Thyroid gland (tissue), 4 donors: ENCODE data around the gene CA10.

Experiments used
- POLR2A ChIP-seq, 2 donors: fragments of 450-650 bp; IDR thresholded peaks; one replicate each; pipeline ENCODE4 v1.6.1; 2017; ENCODE audit warnings: antibody characterized with exemption in 2 of 2, mild to moderate bottlenecking in 2 of 2, moderate library complexity in 1 of 2
- TF ChIP-seq, protein P1 (sequence below), 6 experiments: fragments of 200-600 bp in 3 of 6; fragments of 450-650 bp in 3 of 6; sonication (generic) in 3 of 6; IDR thresholded peaks; one replicate each; pipeline ENCODE4 v1.5.1; 2016 to 2019; ENCODE audit warnings: antibody characterized with exemption in 6 of 6, mild to moderate bottlenecking in 2 of 6, inconsistent platforms in 1 of 6, moderate library complexity in 1 of 6

DNA sequence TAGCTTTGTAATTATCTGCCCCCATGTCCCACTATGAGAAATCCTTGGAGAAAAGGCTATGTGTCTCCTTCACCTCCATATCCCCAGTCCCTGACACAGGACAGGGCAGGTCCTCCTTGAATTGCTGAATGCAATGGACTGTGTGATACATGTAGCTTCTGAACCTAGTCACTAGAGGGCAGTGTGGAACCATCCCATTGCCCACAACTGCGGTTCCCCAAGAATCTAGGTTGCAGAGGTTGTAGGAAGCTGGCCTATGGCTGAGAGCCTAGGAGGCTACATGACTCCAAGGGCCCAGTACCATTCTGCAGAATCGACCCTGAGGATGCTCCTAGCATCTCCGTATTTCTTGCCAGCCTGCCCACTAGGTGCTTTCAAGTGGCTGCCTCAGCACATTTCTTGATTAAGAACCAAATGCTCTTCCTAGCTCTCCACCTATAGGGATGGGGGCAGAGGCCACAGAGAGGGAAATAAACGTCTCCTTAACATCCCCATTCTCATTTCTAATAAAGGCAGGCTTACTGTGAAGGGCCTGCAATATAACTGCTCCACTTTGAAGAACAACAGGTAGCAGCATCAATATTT, 394.0 kb downstream of the CA10 start:
- TF ChIP-seq, protein P1, sequence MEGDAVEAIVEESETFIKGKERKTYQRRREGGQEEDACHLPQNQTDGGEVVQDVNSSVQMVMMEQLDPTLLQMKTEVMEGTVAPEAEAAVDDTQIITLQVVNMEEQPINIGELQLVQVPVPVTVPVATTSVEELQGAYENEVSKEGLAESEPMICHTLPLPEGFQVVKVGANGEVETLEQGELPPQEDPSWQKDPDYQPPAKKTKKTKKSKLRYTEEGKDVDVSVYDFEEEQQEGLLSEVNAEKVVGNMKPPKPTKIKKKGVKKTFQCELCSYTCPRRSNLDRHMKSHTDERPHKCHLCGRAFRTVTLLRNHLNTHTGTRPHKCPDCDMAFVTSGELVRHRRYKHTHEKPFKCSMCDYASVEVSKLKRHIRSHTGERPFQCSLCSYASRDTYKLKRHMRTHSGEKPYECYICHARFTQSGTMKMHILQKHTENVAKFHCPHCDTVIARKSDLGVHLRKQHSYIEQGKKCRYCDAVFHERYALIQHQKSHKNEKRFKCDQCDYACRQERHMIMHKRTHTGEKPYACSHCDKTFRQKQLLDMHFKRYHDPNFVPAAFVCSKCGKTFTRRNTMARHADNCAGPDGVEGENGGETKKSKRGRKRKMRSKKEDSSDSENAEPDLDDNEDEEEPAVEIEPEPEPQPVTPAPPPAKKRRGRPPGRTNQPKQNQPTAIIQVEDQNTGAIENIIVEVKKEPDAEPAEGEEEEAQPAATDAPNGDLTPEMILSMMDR (IDR thresholded peaks at IDR 0.05) = peak; percentile 55 to 93 (median 79)
- no peak for TF ChIP-seq POLR2A (IDR thresholded peaks at IDR 0.05)
